H9 (cell line): ENCODE measurements around the gene DCST1. TPM values are rescaled to one million over a fixed set of nuclear protein-coding genes. Genes with fewer than 3 reads are reported as not detected.

Source experiments
- DNase-seq: peaks from one replicate; pipeline ENCODE4 v3.0.0-alpha.2; 2017
- H2AFZ ChIP-seq: one replicate; pipeline ENCODE4 v1.6.1; 2013; ENCODE audit warnings: mild to moderate bottlenecking, low read length, control low read depth, moderate library complexity
- H2AK5ac ChIP-seq: 2 replicates; pipeline ENCODE4 v1.6.1; 2013; ENCODE audit warnings: low read length, control low read depth, mixed read lengths; ENCODE audit not compliant: insufficient read length
- H2BK120ac ChIP-seq: one replicate; pipeline ENCODE4 v1.6.1; 2013; ENCODE audit warnings: low read depth, mild to moderate bottlenecking, low read length, control low read depth, inconsistent platforms; ENCODE audit not compliant: poor library complexity, severe bottlenecking
- H2BK12ac ChIP-seq: 2 replicates; pipeline ENCODE4 v1.6.1; 2013; ENCODE audit warnings: low read length, control low read depth, mixed read lengths, low read depth; ENCODE audit not compliant: insufficient read length
- H2BK15ac ChIP-seq: 2 replicates; pipeline ENCODE4 v1.6.1; 2013; ENCODE audit warnings: low read depth, low read length, control low read depth
- H2BK20ac ChIP-seq: one replicate; pipeline ENCODE4 v1.6.1; 2013; ENCODE audit warnings: low read depth, mild to moderate bottlenecking, low read length, control low read depth, inconsistent platforms; ENCODE audit not compliant: poor library complexity, severe bottlenecking
- H2BK5ac ChIP-seq: 2 replicates; pipeline ENCODE4 v1.6.1; 2013; ENCODE audit warnings: low read length, control low read depth, mixed read lengths; ENCODE audit not compliant: insufficient read length
- H3K14ac ChIP-seq: 2 replicates; pipeline ENCODE4 v1.6.1; 2013; ENCODE audit warnings: low read length, control low read depth; ENCODE audit not compliant: insufficient read depth
- H3K18ac ChIP-seq: 2 replicates; pipeline ENCODE4 v1.6.1; 2013; ENCODE audit warnings: low read depth, mild to moderate bottlenecking, mixed read lengths, low read length, control low read depth; ENCODE audit not compliant: insufficient read length
- H3K23ac ChIP-seq: 2 replicates; pipeline ENCODE4 v1.6.1; 2013; ENCODE audit warnings: low read length, control low read depth, mixed read lengths, low read depth; ENCODE audit not compliant: insufficient read length
- H3K23me2 ChIP-seq: 2 replicates; pipeline ENCODE4 v1.6.1; 2013; ENCODE audit warnings: low read depth, mild to moderate bottlenecking, mixed read lengths, low read length, control low read depth; ENCODE audit not compliant: insufficient read length, poor library complexity, severe bottlenecking
- H3K27ac ChIP-seq: 2 replicates; pipeline ENCODE4 v1.5.1; 2013; ENCODE audit warnings: low read length, control low read depth, mixed read lengths, low read depth; ENCODE audit not compliant: insufficient read length
- H3K27me3 ChIP-seq: 2 replicates; pipeline ENCODE4 v1.6.1; 2013; ENCODE audit warnings: low read length, control low read depth, inconsistent platforms; ENCODE audit not compliant: insufficient read depth
- H3K4ac ChIP-seq: 2 replicates; pipeline ENCODE4 v1.6.1; 2013; ENCODE audit warnings: low read depth, mild to moderate bottlenecking, control low read depth, inconsistent platforms, low read length, moderate library complexity
- H3K4me1 ChIP-seq: 2 replicates; pipeline ENCODE4 v1.6.1; 2013; ENCODE audit warnings: low read length, control low read depth, inconsistent platforms; ENCODE audit not compliant: insufficient read depth
- H3K4me2 ChIP-seq: 2 replicates; pipeline ENCODE4 v1.6.1; 2013; ENCODE audit warnings: low read length, control low read depth, mixed read lengths; ENCODE audit not compliant: insufficient read length, insufficient read depth
- H3K56ac ChIP-seq: 2 replicates; pipeline ENCODE4 v1.6.1; 2013; ENCODE audit warnings: low read depth, mild to moderate bottlenecking, mixed read lengths, low read length, control low read depth; ENCODE audit not compliant: insufficient read length
- H3K79me1 ChIP-seq: 2 replicates; pipeline ENCODE4 v1.6.1; 2013; ENCODE audit warnings: low read depth, mild to moderate bottlenecking, moderate library complexity, low read length, control low read depth, inconsistent platforms; ENCODE audit not compliant: insufficient read depth, poor library complexity, severe bottlenecking
- H3K79me2 ChIP-seq: 2 replicates; pipeline ENCODE4 v1.6.1; 2013; ENCODE audit warnings: low read length, control low read depth, inconsistent platforms; ENCODE audit not compliant: insufficient read depth
- H3K9ac ChIP-seq: 2 replicates; pipeline ENCODE4 v1.6.1; 2013; ENCODE audit warnings: low read length, control low read depth, mixed read lengths; ENCODE audit not compliant: insufficient read length; ENCODE audit errors: extremely low read depth
- H3K9me3 ChIP-seq: one replicate; pipeline ENCODE4 v1.6.1; 2013; ENCODE audit warnings: low read depth, low read length, inconsistent platforms; ENCODE audit not compliant: control insufficient read depth
- H3T11ph ChIP-seq: one replicate; pipeline ENCODE4 v1.6.1; 2013; ENCODE audit warnings: mild to moderate bottlenecking, low read length, control low read depth, inconsistent platforms
- H4K20me1 ChIP-seq: one replicate; pipeline ENCODE4 v1.6.1; 2013; ENCODE audit not compliant: control insufficient read depth, insufficient read length, insufficient read depth
- H4K5ac ChIP-seq: 2 replicates; pipeline ENCODE4 v1.6.1; 2013; ENCODE audit warnings: low read depth, mild to moderate bottlenecking, mixed read lengths, low read length, control low read depth; ENCODE audit not compliant: insufficient read length
- H4K8ac ChIP-seq: replicated peaks from 2 replicates; pipeline ENCODE4 v1.6.1; 2013; ENCODE audit warnings: low read length, control low read depth, mixed read lengths, low read depth; ENCODE audit not compliant: insufficient read length
- H4K91ac ChIP-seq: 2 replicates; pipeline ENCODE4 v1.6.1; 2013; ENCODE audit warnings: low read depth, mild to moderate bottlenecking, moderate library complexity, mixed read lengths, low read length, control low read depth; ENCODE audit not compliant: insufficient read length
- H3K27ac Mint-ChIP-seq, 3 experiments: 2 replicates in 2 of 3; 3 replicates in 1 of 3; pipeline ENCODE4 v1.8.0; 2020 to 2021; ENCODE audit warnings: mixed read lengths in 3 of 3, mild to moderate bottlenecking in 1 of 3, moderate library complexity in 1 of 3
- H3K27me3 Mint-ChIP-seq: 2 replicates; pipeline ENCODE4 v1.8.0; 2021; ENCODE audit warnings: low read depth, mild to moderate bottlenecking, moderate library complexity, mixed read lengths
- H3K36me3 Mint-ChIP-seq, 3 experiments: 2 replicates in 2 of 3; 3 replicates in 1 of 3; pipeline ENCODE4 v1.8.0; 2020 to 2021; ENCODE audit warnings: low read depth in 3 of 3, mixed read lengths in 3 of 3; ENCODE audit not compliant: insufficient read depth in 1 of 3
- H3K4me1 Mint-ChIP-seq, 2 experiments: 2 replicates each; pipeline ENCODE4 v1.8.0; 2020; ENCODE audit warnings: mixed read lengths in 2 of 2
- H3K4me3 Mint-ChIP-seq, 2 experiments: 2 replicates in 1 of 2; 3 replicates in 1 of 2; pipeline ENCODE4 v1.8.0; 2020 to 2021; ENCODE audit warnings: mild to moderate bottlenecking in 2 of 2, mixed read lengths in 2 of 2, moderate library complexity in 1 of 2
- H3K9me3 Mint-ChIP-seq, 2 experiments: 2 replicates in 1 of 2; 3 replicates in 1 of 2; pipeline ENCODE4 v1.8.0; 2020; ENCODE audit warnings: mild to moderate bottlenecking in 2 of 2, mixed read lengths in 2 of 2, moderate library complexity in 1 of 2
- CTCF ChIP-seq: fragments of 200-600 bp; sonication (generic); conservative IDR thresholded peaks from 3 replicates; pipeline ENCODE4 v1.8.0; 2021; ENCODE audit warnings: antibody characterized with exemption, mild to moderate bottlenecking
- WGBS: extraction: QIAGEN DNeasy Blood & Tissue Kit; methylation state at CpG from one replicate; pipeline ENCODE4 v1.1.7; 2013; ENCODE audit warnings: missing lambda C conversion rate, low lambda C conversion rate, mixed read lengths; ENCODE audit not compliant: insufficient read length; ENCODE audit errors: extremely low coverage; 5-methylcytosine and 5-hydroxymethylcytosine counted together
- total RNA-seq: library from RNA; stranded (reverse); gene quantifications from 2 replicates; pipeline ENCODE4 v1.2.1, GENCODE V29; 2021

Gene DCST1
- total RNA-seq, 1 experiment from 2014 or later = not detected

GRCh38 chr1:155037043-155037442, 3.4 kb downstream of the DCST1 start:
- H3K9ac ChIP-seq = no peak overlapping the region
- peaks cover 2% of the 10 kb centered on the region for H4K20me1 ChIP-seq
- no peak overlapping the region for H2BK120ac ChIP-seq
- H3K4me1 ChIP-seq = no peaks in the 10 kb centered on the region
- no peak overlapping the region for H2BK20ac ChIP-seq
- no peak overlapping the region for H2AK5ac ChIP-seq
- no peak for TF ChIP-seq CTCF
- no peak overlapping the region for H2BK15ac ChIP-seq
- no peaks in the 10 kb centered on the region for H3K9me3 Mint-ChIP-seq
- no peaks in the 10 kb centered on the region for H3K23me2 ChIP-seq
- no CpG with 5 or more reads among the region's 3 CpGs for WGBS
- DNase-seq = no peak
- H3K79me2 ChIP-seq = no peaks in the 10 kb centered on the region
- no peaks in the 10 kb centered on the region for H3K9me3 ChIP-seq
- no peak overlapping the region for H2BK5ac ChIP-seq
- no peak overlapping the region for H4K5ac ChIP-seq
- H4K91ac ChIP-seq = no peak overlapping the region
- H3K23ac ChIP-seq = no peak overlapping the region
- H3K14ac ChIP-seq = no peak overlapping the region
- H3K4me1 Mint-ChIP-seq = peaks cover 3 to 6% of the 10 kb centered on the region in 2 experiments; a peak in 2 of 4 replicates
- H2AFZ ChIP-seq = no peak overlapping the region
- H3K79me1 ChIP-seq = no peaks in the 10 kb centered on the region
- H3T11ph ChIP-seq = no peak overlapping the region
- no peaks in the 10 kb centered on the region for H3K36me3 Mint-ChIP-seq
- no peak overlapping the region for H2BK12ac ChIP-seq
- H4K8ac ChIP-seq = no peak overlapping the region
- H3K27me3 Mint-ChIP-seq = peaks cover 49% of the 10 kb centered on the region
- no peaks in the 10 kb centered on the region for H3K27me3 ChIP-seq
- H3K56ac ChIP-seq = no peak overlapping the region
- H3K4ac ChIP-seq = no peak overlapping the region
- no peak overlapping the region for H3K4me3 Mint-ChIP-seq
- no peak overlapping the region for H3K27ac ChIP-seq
- no peak overlapping the region for H3K18ac ChIP-seq
- no peak overlapping the region; a peak in 1 of 7 replicates for H3K27ac Mint-ChIP-seq
- H3K4me2 ChIP-seq = no peak overlapping the region
